CD4-positive, alpha-beta memory T cell (primary cell): ENCODE measurements around the gene ERMARD. TPM values are rescaled to one million over a fixed set of nuclear protein-coding genes. Genes with fewer than 3 reads are reported as not detected.
A peak's percentile ranks its signal among the peaks of the same experiment; 100 is the strongest.

Experiments used
- CTCF ChIA-PET: fragments of 350-600 bp; sonication (Branson Sonifier 250); formaldehyde crosslinking; loops from one replicate; lab custom pipeline; 2021; ENCODE audit warnings: inconsistent platforms; ENCODE audit not compliant: partially characterized antibody; lab: Charles Lee
- POLR2A ChIA-PET: fragments of 350-600 bp; sonication (Branson Sonifier 250); formaldehyde crosslinking; loops from one replicate; lab custom pipeline; 2021; ENCODE audit not compliant: partially characterized antibody; lab: Charles Lee
- DNase-seq, 5 donors: peaks; one replicate each; pipeline versions ENCODE4 v3.0.0 to v3.0.0-alpha.2; 2020 to 2022; ENCODE audit warnings: mixed read lengths in 1 of 5
- H3K27ac ChIP-seq: one replicate; pipeline ENCODE4 v1.7.0; 2013; ENCODE audit warnings: low read depth, low read length
- H3K27me3 ChIP-seq: 2 replicates; pipeline ENCODE4 v1.7.0; 2013; ENCODE audit warnings: mild to moderate bottlenecking, low read length, moderate library complexity; ENCODE audit not compliant: insufficient read depth
- H3K36me3 ChIP-seq: 2 replicates; pipeline ENCODE4 v1.7.0; 2013; ENCODE audit warnings: mild to moderate bottlenecking, low read length, moderate library complexity; ENCODE audit not compliant: insufficient read depth
- H3K4me1 ChIP-seq: 2 replicates; pipeline ENCODE4 v1.7.0; 2013; ENCODE audit warnings: mild to moderate bottlenecking, low read length, moderate library complexity; ENCODE audit not compliant: insufficient read depth
- H3K4me3 ChIP-seq, 2 donors: one replicate each; pipeline ENCODE4 v1.7.0; 2013; ENCODE audit warnings: low read length in 2 of 2, mild to moderate bottlenecking in 1 of 2
- H3K9me3 ChIP-seq, 2 donors: one replicate each; pipeline ENCODE4 v1.7.0; 2013; ENCODE audit warnings: low read length in 2 of 2, control low read depth in 1 of 2; ENCODE audit not compliant: control insufficient read depth in 1 of 2
- H3K27ac Mint-ChIP-seq, 7 donors: one replicate each; pipeline ENCODE4 v1.8.0; 2020 to 2021; ENCODE audit warnings: mixed read lengths in 7 of 7, mild to moderate bottlenecking in 6 of 7, inconsistent platforms in 3 of 7, moderate library complexity in 3 of 7
- H3K27me3 Mint-ChIP-seq, 2 donors: one replicate each; pipeline ENCODE4 v1.8.0; 2020 to 2021; ENCODE audit warnings: mixed read lengths in 2 of 2
- H3K36me3 Mint-ChIP-seq, 2 donors: one replicate each; pipeline ENCODE4 v1.8.0; 2020 to 2021; ENCODE audit warnings: mixed read lengths in 2 of 2, inconsistent platforms in 1 of 2, mild to moderate bottlenecking in 1 of 2
- H3K4me1 Mint-ChIP-seq, 4 donors: one replicate each; pipeline ENCODE4 v1.8.0; 2020 to 2021; ENCODE audit warnings: mixed read lengths in 4 of 4, mild to moderate bottlenecking in 1 of 4
- H3K4me3 Mint-ChIP-seq, 8 donors: one replicate each; pipeline ENCODE4 v1.8.0; 2020 to 2021; ENCODE audit warnings: mixed read lengths in 8 of 8, mild to moderate bottlenecking in 7 of 8, moderate library complexity in 6 of 8, inconsistent platforms in 3 of 8
- H3K9me3 Mint-ChIP-seq, 8 donors: one replicate each; pipeline ENCODE4 v1.8.0; 2020 to 2021; ENCODE audit warnings: mixed read lengths in 8 of 8, mild to moderate bottlenecking in 5 of 8, inconsistent platforms in 3 of 8, moderate library complexity in 1 of 8
- intact Hi-C: fragments of 100-400 bp; cut with micrococcal nuclease; formaldehyde crosslinking; loops from one replicate; pipeline ENCODE4 v1.15.1; 2023
- polyA plus RNA-seq, 2 donors: library from polyadenylated mRNA; unstranded; fragments of 300-500 nt; fragmentation: Illumina TruSeq; gene quantifications; one replicate each; pipeline ENCODE4 v1.2.3, GENCODE V29; 2021
- total RNA-seq, 2 experiments: library from RNA; stranded (reverse); gene quantifications; one replicate each; pipeline ENCODE4 v1.2.3, GENCODE V29; 2021

Gene ERMARD
- total and polyA plus RNA-seq, 4 experiments from 2014 or later = 11.0 to 41.4 (median 22.6) TPM

DNA sequence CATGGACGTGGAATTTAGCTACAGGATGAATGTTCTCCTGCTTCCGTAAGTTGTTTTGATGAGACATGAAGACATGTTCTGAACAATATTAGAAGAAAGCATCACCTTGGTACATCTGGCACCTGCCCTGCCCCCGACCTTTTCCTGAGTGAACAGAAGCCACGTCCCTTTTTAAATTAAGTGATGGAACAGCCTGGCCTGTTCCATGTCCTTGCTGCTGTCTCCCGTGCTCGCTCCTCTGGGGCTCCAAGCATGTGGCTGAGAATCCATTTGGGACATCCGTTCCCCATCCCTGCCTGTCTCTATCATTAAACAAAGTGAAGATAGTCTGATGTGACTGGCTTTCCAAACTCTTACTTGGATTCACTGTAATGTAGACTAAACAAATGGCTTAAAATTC lies 36.4 kb downstream of the ERMARD start:
- H3K4me1 ChIP-seq = peaks cover 16% of the 10 kb centered on the region
- no peak overlapping the region for H3K4me3 ChIP-seq
- peaks cover 0 to 2% of the 10 kb centered on the region in 2 donors for H3K27me3 Mint-ChIP-seq
- no peaks in the 10 kb centered on the region for H3K9me3 ChIP-seq
- intact Hi-C loops = no loop called here
- no peaks in the 10 kb centered on the region for H3K27me3 ChIP-seq
- H3K27ac Mint-ChIP-seq = no peak overlapping the region
- H3K4me1 Mint-ChIP-seq = peaks cover 6 to 24% (median 13%) of the 10 kb centered on the region in 4 donors
- peaks cover 7 to 9% of the 10 kb centered on the region in 2 donors for H3K36me3 Mint-ChIP-seq
- DNase-seq = no peak
- no peaks in the 10 kb centered on the region for H3K9me3 Mint-ChIP-seq
- H3K36me3 ChIP-seq = no peaks in the 10 kb centered on the region
- CTCF ChIA-PET = interaction anchor here (3.9 to 4.9 kb wide), 3 partner anchors 17 to 743 kb away, joined by 47 to 65 read pairs (median 54); no protein-coding TSS in a partner anchor
- no peak overlapping the region for H3K27ac ChIP-seq
- POLR2A ChIA-PET = no interaction called here
- no peak overlapping the region for H3K4me3 Mint-ChIP-seq

DNA sequence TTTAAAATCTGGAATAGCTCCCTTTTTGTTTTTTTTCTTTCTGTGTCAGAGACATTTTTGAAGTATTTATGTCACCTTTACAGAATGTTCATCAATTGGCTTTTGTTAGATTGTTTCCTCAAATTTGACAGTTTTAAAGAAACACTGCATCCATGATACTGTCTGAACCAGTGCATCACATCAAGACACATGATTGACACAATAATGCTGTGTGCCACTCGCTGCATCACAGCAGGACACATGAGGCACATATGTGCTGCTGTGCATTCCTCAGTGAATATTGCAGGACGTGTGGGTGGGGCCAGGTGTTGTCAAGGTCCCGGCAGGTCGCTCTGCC lies 37.4 kb downstream of the ERMARD start:
- peaks cover 2 to 3% of the 10 kb centered on the region in 2 donors for H3K36me3 Mint-ChIP-seq
- intact Hi-C loops = no loop called here
- ChIA-PET POLR2A (no interaction called here), CTCF (interaction anchor here (1.1 to 4.9 kb wide), 7 partner anchors 16 to 746 kb away, joined by 3 to 65 read pairs (median 4); no protein-coding TSS in a partner anchor)
- no peak overlapping the region for H3K27ac Mint-ChIP-seq
- no peaks in the 10 kb centered on the region for H3K9me3 Mint-ChIP-seq
- no peak for DNase-seq
- Histone ChIP-seq H3K9me3 (no peaks in the 10 kb centered on the region), H3K27me3 (no peaks in the 10 kb centered on the region), H3K4me1 (peaks cover 16% of the 10 kb centered on the region), H3K36me3 (no peaks in the 10 kb centered on the region), H3K4me3 (no peak overlapping the region), H3K27ac (no peak overlapping the region)
- peak overlapping the region in 3 of 8 donors; percentile 20 to 39 (median 28) for H3K4me3 Mint-ChIP-seq
- peaks cover 0 to 3% of the 10 kb centered on the region in 2 donors for H3K27me3 Mint-ChIP-seq
- H3K4me1 Mint-ChIP-seq = peaks cover 6 to 24% (median 13%) of the 10 kb centered on the region in 4 donors

DNA sequence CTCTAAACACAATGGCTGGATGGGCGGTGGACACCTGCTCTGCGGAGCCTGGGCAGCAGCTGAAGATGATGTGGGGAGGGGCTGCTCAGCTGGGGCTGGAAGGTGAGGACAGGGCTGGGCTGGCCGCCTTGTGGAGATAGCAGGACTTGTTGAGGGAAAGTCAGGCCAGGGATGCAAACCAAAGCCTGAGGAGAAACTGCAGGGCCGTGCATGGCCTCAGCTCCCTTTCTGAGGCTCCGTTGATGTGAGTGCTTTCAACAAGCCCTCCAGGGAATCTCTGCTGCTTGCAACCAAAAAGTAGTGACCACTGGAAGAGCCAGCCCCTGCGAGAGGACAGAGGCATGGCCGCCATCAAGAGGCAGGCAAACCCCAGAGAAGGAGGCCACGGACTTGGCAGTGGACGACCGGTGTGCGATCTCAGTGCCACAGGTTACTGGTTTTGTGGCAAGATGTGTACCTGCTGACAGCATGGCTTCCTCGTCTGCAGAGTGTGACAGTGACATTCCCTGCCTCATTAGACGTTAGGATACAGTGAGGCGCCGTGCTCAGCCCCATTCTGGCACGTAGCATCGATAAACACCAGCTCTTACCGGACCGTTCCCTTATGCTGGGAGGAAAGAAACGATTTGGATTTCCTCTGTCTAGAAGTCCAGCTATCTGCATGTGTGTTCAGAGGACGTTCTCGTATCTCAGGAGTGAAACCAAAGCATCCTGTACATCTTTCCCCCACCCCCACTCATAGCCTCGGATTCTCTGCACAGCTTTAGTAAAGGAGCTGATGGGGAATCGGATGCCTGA lies 37.9 kb downstream of the ERMARD start:
- Histone ChIP-seq H3K4me1 (peaks cover 16% of the 10 kb centered on the region), H3K36me3 (no peaks in the 10 kb centered on the region), H3K4me3 (peak overlapping the region; percentile 71 to 82), H3K27me3 (no peaks in the 10 kb centered on the region), H3K9me3 (no peaks in the 10 kb centered on the region), H3K27ac (no peak overlapping the region)
- intact Hi-C loops = no loop called here
- Mint-ChIP-seq H3K27ac (peak overlapping the region in 3 of 7 donors; percentile 53 to 88 (median 78)), H3K4me1 (peaks cover 6 to 24% (median 13%) of the 10 kb centered on the region in 4 donors), H3K36me3 (no peaks in the 10 kb centered on the region), H3K27me3 (peaks cover 0 to 3% of the 10 kb centered on the region in 2 donors), H3K4me3 (peak overlapping the region; percentile 88 to 93 (median 90)), H3K9me3 (no peaks in the 10 kb centered on the region)
- POLR2A ChIA-PET = interaction anchor here (1.1 to 2.3 kb wide), 3 partner anchors 38 to 764 kb away, joined by 6 to 7 read pairs (median 6); partner anchors contain the start of genes C6orf120, DYNLT2, ERMARD and PSMB1
- DNase-seq = no peak
- CTCF ChIA-PET = interaction anchor here (0.7 to 4.9 kb wide), 35 partner anchors 9 to 794 kb away, joined by 3 to 65 read pairs (median 4); no protein-coding TSS in a partner anchor

DNA sequence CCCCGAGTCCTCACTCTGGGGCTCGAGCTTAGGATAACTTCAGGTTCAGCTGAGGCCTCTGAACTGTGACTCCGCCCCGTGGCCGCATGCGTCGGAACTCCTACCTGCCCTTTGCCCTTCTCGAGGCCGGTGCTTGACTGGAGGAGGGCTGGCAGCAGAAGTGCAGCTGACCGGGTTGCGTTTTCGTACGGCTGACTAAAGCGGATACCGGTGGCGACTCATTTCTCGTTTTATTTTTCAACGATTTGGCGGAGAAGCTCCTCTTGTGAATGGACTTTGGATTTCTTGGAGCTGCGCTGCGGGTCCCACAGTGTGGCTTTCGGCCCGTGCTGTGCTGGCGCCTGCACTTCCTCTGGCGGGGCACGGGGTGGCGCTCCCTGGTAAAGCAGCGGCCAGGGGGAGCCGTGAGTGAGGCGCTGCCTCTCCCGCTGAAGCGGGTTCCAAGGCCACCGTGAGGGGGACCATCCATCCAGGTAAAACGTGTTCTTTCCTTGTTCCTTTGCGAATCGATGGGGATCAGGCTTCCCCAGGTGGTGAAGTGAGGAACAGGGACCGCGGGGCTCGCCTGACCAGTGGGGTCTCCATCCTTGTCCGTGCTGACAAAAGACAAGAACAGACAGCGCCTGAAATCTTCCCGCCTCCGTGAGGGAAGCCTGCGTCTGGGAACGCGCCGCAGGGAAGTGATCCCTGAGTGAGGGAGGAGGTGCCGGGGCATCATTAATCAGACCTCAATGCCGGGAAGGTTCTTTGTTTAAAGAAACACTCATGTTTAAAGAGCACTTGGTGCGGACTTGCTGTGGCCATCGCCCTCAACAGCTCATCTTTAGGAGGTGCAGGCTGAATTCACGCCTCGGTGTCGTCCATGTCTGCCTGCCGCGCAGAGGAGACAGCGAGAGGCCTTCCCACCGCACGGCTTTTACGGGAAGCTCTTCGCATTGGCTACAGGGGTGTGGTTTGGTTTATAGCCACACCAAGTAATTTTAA lies 38.8 kb downstream of the ERMARD start:
- Histone ChIP-seq H3K4me3 (peak overlapping the region; percentile 71 to 82), H3K27me3 (no peaks in the 10 kb centered on the region), H3K27ac (peak overlapping the region; percentile 4), H3K4me1 (peaks cover 16% of the 10 kb centered on the region), H3K9me3 (no peaks in the 10 kb centered on the region), H3K36me3 (no peaks in the 10 kb centered on the region)
- Mint-ChIP-seq H3K36me3 (no peaks in the 10 kb centered on the region), H3K27ac (peak overlapping the region in 5 of 7 donors; percentile 53 to 88 (median 81)), H3K27me3 (peaks cover 0 to 3% of the 10 kb centered on the region in 2 donors), H3K4me1 (peaks cover 6 to 24% (median 13%) of the 10 kb centered on the region in 4 donors), H3K9me3 (no peaks in the 10 kb centered on the region), H3K4me3 (peak overlapping the region; percentile 88 to 93 (median 90))
- intact Hi-C loops = loop anchor here (1.0 to 5.0 kb wide), 5 partner anchors 41 to 893 kb away; no protein-coding TSS in a partner anchor
- CTCF ChIA-PET = interaction anchor here (0.7 to 4.9 kb wide), 39 partner anchors 10 to 897 kb away, joined by 3 to 65 read pairs (median 3); no protein-coding TSS in a partner anchor
- DNase-seq = peak; percentile 60 to 73 (median 69)
- POLR2A ChIA-PET = interaction anchor here (0.6 to 2.3 kb wide), 6 partner anchors 39 to 763 kb away, joined by 3 to 7 read pairs (median 4); partner anchors contain the start of genes C6orf120, DYNLT2, ERMARD and PSMB1

DNA sequence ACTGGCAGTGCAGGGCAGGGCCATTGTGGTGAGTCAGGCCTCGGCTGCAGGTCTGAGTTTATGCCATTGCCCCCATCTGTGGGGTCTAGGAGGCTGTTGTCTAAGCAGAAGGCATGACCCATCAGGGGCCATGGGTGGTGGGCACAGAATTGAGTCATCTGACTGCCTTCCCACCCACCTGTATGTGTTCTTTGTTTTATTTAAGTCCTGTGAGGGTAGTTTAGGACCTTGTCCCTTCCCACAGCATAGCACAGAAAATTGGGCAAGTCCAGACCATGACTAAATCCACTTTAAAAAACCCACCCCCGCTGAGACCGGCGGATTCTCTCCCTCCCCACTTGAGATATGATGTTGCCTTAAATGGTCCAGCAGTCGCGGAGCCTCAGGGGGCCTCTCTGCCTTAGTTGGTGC lies 40.3 kb downstream of the ERMARD start:
- H3K36me3 Mint-ChIP-seq = no peaks in the 10 kb centered on the region
- no peak for DNase-seq
- H3K4me1 Mint-ChIP-seq = peaks cover 6 to 24% (median 13%) of the 10 kb centered on the region in 4 donors
- H3K9me3 ChIP-seq = no peaks in the 10 kb centered on the region
- peaks cover 0 to 3% (median 0%) of the 10 kb centered on the region in 8 donors for H3K9me3 Mint-ChIP-seq
- H3K27ac ChIP-seq = no peak overlapping the region
- peaks cover 0 to 3% of the 10 kb centered on the region in 2 donors for H3K27me3 Mint-ChIP-seq
- CTCF ChIA-PET = interaction anchor here (1.5 to 4.9 kb wide), 4 partner anchors 11 to 760 kb away, joined by 5 to 65 read pairs (median 8); no protein-coding TSS in a partner anchor
- H3K27me3 ChIP-seq = no peaks in the 10 kb centered on the region
- H3K4me3 ChIP-seq = no peak overlapping the region
- H3K4me1 ChIP-seq = peaks cover 16% of the 10 kb centered on the region
- no peak overlapping the region for H3K27ac Mint-ChIP-seq
- H3K36me3 ChIP-seq = no peaks in the 10 kb centered on the region
- peak overlapping the region in 2 of 8 donors; percentile 39 to 40 for H3K4me3 Mint-ChIP-seq
- POLR2A ChIA-PET = interaction anchor here (2.3 kb wide), 1 partner anchor 762 kb away, joined by 6 read pairs; the partner anchor contains the start of genes PSMB1 and TBP
- intact Hi-C loops = loop anchor here (5.0 kb wide), 1 partner anchor 894 kb away; no protein-coding TSS in a partner anchor

DNA sequence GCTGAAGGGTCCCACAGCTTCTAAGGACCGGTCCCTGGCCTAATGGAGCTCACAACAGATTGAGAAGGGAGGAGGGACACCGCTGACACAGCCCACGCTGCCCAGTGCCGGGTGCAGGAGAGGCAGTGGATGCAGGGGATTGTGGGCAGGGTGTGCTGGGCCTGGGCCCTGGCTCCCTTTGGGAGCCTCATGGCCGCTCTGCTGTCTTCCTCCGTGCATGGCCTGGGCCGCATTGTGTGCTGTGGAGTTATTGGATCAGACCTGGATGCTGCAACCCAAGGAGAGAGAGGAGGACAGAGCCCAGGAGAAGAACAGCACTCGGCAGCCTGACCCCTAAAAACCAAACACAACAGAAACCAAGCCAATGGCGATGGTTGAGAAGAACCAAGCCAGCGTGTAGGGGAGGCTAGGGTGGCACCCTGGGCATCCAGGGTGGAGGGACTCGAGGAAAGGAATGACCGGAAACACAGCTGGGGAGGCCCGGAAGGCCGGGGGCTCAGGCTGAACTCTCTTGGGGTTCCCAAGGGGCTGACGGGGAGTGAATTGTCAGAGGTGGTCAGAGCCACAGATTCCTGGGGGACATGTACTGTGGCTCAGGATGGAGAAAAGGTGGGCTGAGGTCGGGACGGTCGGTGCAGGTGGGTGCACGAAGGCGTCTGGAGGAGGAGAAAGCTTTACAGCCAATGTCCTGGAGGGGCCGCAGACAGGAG lies 41.0 kb downstream of the ERMARD start:
- Histone ChIP-seq H3K4me3 (no peak overlapping the region), H3K9me3 (no peaks in the 10 kb centered on the region), H3K4me1 (peaks cover 16% of the 10 kb centered on the region), H3K27me3 (no peaks in the 10 kb centered on the region), H3K36me3 (no peaks in the 10 kb centered on the region), H3K27ac (no peak overlapping the region)
- H3K27ac Mint-ChIP-seq = no peak overlapping the region
- no peak for DNase-seq
- peaks cover 0 to 3% of the 10 kb centered on the region in 2 donors for H3K27me3 Mint-ChIP-seq
- ChIA-PET POLR2A (no interaction called here), CTCF (interaction anchor here (1.5 to 2.9 kb wide), 2 partner anchors 725 to 737 kb away, joined by 5 to 10 read pairs; no protein-coding TSS in a partner anchor)
- no peaks in the 10 kb centered on the region for H3K36me3 Mint-ChIP-seq
- intact Hi-C loops = loop anchor here (5.0 kb wide), 1 partner anchor 895 kb away; no protein-coding TSS in a partner anchor
- H3K9me3 Mint-ChIP-seq = peaks cover 0 to 3% (median 0%) of the 10 kb centered on the region in 8 donors
- peaks cover 6 to 24% (median 13%) of the 10 kb centered on the region in 4 donors for H3K4me1 Mint-ChIP-seq
- H3K4me3 Mint-ChIP-seq = peak overlapping the region in 1 of 8 donors; percentile 10
